ENCODE data around the gene SLC16A6. TPM values are rescaled to one million over a fixed set of nuclear protein-coding genes. Genes with fewer than 3 reads are reported as not detected.

Gene SLC16A6
- polyA plus RNA-seq, 3 donors: 12.3 to 24.7 (median 14.0) TPM

GRCh38 chr17:68305142-68305541 lies 14.2 kb upstream of the SLC16A6 start:
- Histone ChIP-seq H3K79me2 (ENCODE audit: insufficient read depth, low read length) (no peaks in the 10 kb centered on the region), H4K20me1 (ENCODE audit: insufficient read depth, low read length) (no peaks in the 10 kb centered on the region), H3K4me1 (ENCODE audit: control insufficient read depth in 1 of 2, insufficient read depth in 2 of 2, low read length in 2 of 2) (peaks cover 25 to 34% of the 10 kb centered on the region in 2 donors), H3K9ac (ENCODE audit: insufficient read depth, low read length, poor library complexity, severe bottlenecking) (peak overlapping the region; percentile 28), H3K9me3 (replicated peaks in 1 of 2; ENCODE audit: control insufficient read depth in 1 of 2, insufficient read depth in 1 of 2, low read length in 2 of 2) (no peaks in the 10 kb centered on the region), H3K4me3 (replicated peaks in 1 of 3; ENCODE audit: low read depth in 2 of 3, low read length in 3 of 3) (no peak overlapping the region), H3K27ac (ENCODE audit: low read depth in 1 of 2, low read length in 2 of 2) (peak overlapping the region; percentile 45 to 82), H3K36me3 (replicated peaks in 1 of 2; ENCODE audit: control insufficient read depth in 1 of 2, insufficient read depth in 2 of 2, low read length in 2 of 2) (peaks cover 0 to 3% of the 10 kb centered on the region in 2 donors), H2AFZ (ENCODE audit: insufficient read depth, low read depth, low read length, poor library complexity, severe bottlenecking) (no peak overlapping the region), H3K27me3 (ENCODE audit: control insufficient read depth in 2 of 2, insufficient read depth in 2 of 2, low read length in 2 of 2) (no peaks in the 10 kb centered on the region), H3K4me2 (replicated peaks; ENCODE audit: extremely low read depth, low read length, poor library complexity, severe bottlenecking) (peak overlapping the region; percentile 19)
- intact Hi-C loops (cut with micrococcal nuclease): no loop called here
- H3K9me3 Mint-ChIP-seq: peaks cover 0 to 2% (median 1%) of the 10 kb centered on the region in 7 donors
- peak overlapping the region; percentile 61 to 92 (median 87) for H3K27ac Mint-ChIP-seq
- 10% methylated on average over 2 of the region's 4 CpGs for WGBS (ENCODE audit: insufficient coverage)
- H3K36me3 Mint-ChIP-seq: peaks cover 21 to 25% of the 10 kb centered on the region in 2 donors
- TF ChIP-seq CTCF (IDR thresholded peaks at IDR 0.05): no peak
- peaks cover 39% of the 10 kb centered on the region for H3K4me1 Mint-ChIP-seq
- no peak overlapping the region for H3K4me3 Mint-ChIP-seq
- peak; percentile 58 to 72 (median 58) for DNase-seq
- H3K27me3 Mint-ChIP-seq (ENCODE audit: low read depth in 3 of 3): peaks cover 0 to 5% (median 2%) of the 10 kb centered on the region in 3 donors

DNA sequence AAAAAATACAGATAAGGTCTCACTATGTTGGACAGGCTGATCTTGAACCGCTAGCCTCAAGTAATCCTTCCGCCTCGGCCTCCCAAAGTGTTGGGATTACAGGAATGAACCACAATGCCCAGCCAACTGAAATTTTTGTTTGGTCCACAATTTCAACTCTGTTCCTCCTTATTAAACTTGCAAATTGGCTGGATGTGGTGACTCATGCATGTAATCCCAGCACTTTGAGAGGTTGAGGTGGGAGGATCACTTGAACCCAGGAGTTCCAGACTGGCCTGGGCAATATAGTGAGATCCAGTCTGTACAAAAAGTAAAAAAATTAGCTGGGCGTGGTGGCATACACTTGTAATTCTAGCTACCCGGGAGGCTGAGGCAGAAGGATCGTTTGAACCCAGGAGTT lies 13.8 kb upstream of the SLC16A6 start:
- Histone ChIP-seq H3K27me3 (ENCODE audit: control insufficient read depth in 2 of 2, insufficient read depth in 2 of 2, low read length in 2 of 2) (no peaks in the 10 kb centered on the region), H3K4me3 (replicated peaks in 1 of 3; ENCODE audit: low read depth in 2 of 3, low read length in 3 of 3) (peak overlapping the region in 1 of 3 experiments; percentile 7), H3K4me2 (replicated peaks; ENCODE audit: extremely low read depth, low read length, poor library complexity, severe bottlenecking) (peak overlapping the region; percentile 19), H3K9ac (ENCODE audit: insufficient read depth, low read length, poor library complexity, severe bottlenecking) (no peak overlapping the region), H4K20me1 (ENCODE audit: insufficient read depth, low read length) (no peaks in the 10 kb centered on the region), H3K79me2 (ENCODE audit: insufficient read depth, low read length) (no peaks in the 10 kb centered on the region), H3K36me3 (replicated peaks in 1 of 2; ENCODE audit: control insufficient read depth in 1 of 2, insufficient read depth in 2 of 2, low read length in 2 of 2) (peaks cover 0 to 3% of the 10 kb centered on the region in 2 donors), H3K27ac (ENCODE audit: low read depth in 1 of 2, low read length in 2 of 2) (peak overlapping the region; percentile 45 to 82), H3K4me1 (ENCODE audit: control insufficient read depth in 1 of 2, insufficient read depth in 2 of 2, low read length in 2 of 2) (peaks cover 21 to 32% of the 10 kb centered on the region in 2 donors), H3K9me3 (replicated peaks in 1 of 2; ENCODE audit: control insufficient read depth in 1 of 2, insufficient read depth in 1 of 2, low read length in 2 of 2) (no peaks in the 10 kb centered on the region), H2AFZ (ENCODE audit: insufficient read depth, low read depth, low read length, poor library complexity, severe bottlenecking) (no peak overlapping the region)
- Mint-ChIP-seq H3K4me1 (peaks cover 38% of the 10 kb centered on the region), H3K27ac (peak overlapping the region; percentile 61 to 92 (median 87)), H3K36me3 (peaks cover 21 to 27% of the 10 kb centered on the region in 2 donors), H3K4me3 (no peak overlapping the region), H3K9me3 (peaks cover 0 to 3% (median 1%) of the 10 kb centered on the region in 7 donors), H3K27me3 (ENCODE audit: low read depth in 3 of 3) (peaks cover 0 to 3% (median 2%) of the 10 kb centered on the region in 3 donors)
- intact Hi-C loops (cut with micrococcal nuclease): no loop called here
- DNase-seq: peak in 2 of 3 donors; percentile 54 to 55
- no CpG with 5 or more reads among the region's 6 CpGs for WGBS (ENCODE audit: insufficient coverage)
- no peak for TF ChIP-seq CTCF (IDR thresholded peaks at IDR 0.05)
